DMS114 treated with DMSO at 0.1 percent for 48 hours (cell line): ENCODE measurements around the gene TRIM64.
"Not testable (repeated sequence)": the region's sequence is repeated elsewhere in the genome, so short reads cannot be mapped to it uniquely, and the experiment has no call there.

Experiments used
- DNase-seq: peaks from one replicate; lab custom pipeline; 2025; ENCODE audit not compliant: unreplicated experiment; lab: John Stamatoyannopoulos, UW

Gene TRIM64

GRCh38 chr11:89965737-89966136 lies at the start of gene TRIM64:
TSS of gene TRIM64 (plus strand) at chr11:89966037. CDS start at chr11:89968504, 2,467 bp downstream.
- DNase-seq: not testable (repeated sequence)

GRCh38 chr11:89922195-89922660 lies 43.6 kb upstream of the TRIM64 start, which contains the start of gene TRIM49D1:
TSS of gene TRIM49D1 (minus strand) at chr11:89922245. CDS start at chr11:89917710, 4,535 bp downstream.
- no peak for DNase-seq

- DNase-seq: not testable (repeated sequence)
These were observed 42.1 kb upstream of the TRIM64 start, which contains the start of gene TRIM49D2 for GRCh38 chr11:89923764-89924163. TSS of gene TRIM49D2 (plus strand) at chr11:89924064. CDS start at chr11:89926762, 2,698 bp downstream.

DNA sequence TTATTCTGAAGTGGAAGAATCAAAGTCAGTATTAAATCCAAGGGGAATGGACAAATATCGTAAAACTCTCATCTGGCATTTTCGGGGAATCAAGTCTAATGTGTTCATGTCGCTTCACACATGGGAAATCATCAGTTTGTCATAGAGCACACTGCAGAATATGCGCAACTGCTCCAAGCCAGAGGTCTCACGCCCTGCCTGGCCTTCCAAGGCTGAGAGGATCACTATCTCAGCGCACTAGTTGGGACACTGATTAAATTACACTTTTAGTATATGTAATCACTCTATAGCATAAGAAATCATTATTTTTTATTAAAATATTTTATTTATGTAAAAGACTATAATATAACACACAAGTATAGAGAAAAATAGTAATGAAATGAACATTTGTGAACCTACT lies 5.0 kb upstream of the TRIM64 start:
- not testable (repeated sequence) for DNase-seq
